GM18951 (cell line): ENCODE results near the gene TRAPPC2L.
"Not testable (repeated sequence)": the region's sequence is repeated elsewhere in the genome, so short reads cannot be mapped to it uniquely, and the experiment has no call there.

Experiments
- POLR2A ChIP-seq: IDR thresholded peaks from 4 replicates; pipeline ENCODE4 v1.6.1; 2011; ENCODE audit warnings: mild to moderate bottlenecking; ENCODE audit not compliant: insufficient read length, insufficient read depth; ENCODE audit errors: extremely low read depth
- in situ Hi-C: fragments of 300-500 bp; cut with MboI; formaldehyde crosslinking; loops from one replicate; pipeline ENCODE4 v1.12.0; 2022; ENCODE audit warnings: low sequenced_read_pairs, mixed read lengths, inconsistent platforms; ENCODE audit not compliant: unreplicated experiment

TRAPPC2L gene

GRCh38 chr16:88883117-88883895 lies 26.4 kb downstream of the TRAPPC2L start:
- no peak for TF ChIP-seq POLR2A
- in situ Hi-C loops = no loop called here

- in situ Hi-C loops = no loop called here
- TF ChIP-seq POLR2A = no peak
Observed at GRCh38 chr16:88883946-88884345, 27.0 kb downstream of the TRAPPC2L start.

- in situ Hi-C loops = no loop called here
- no peak for TF ChIP-seq POLR2A
Observed at GRCh38 chr16:88884569-88885271, 27.8 kb downstream of the TRAPPC2L start.

DNA sequence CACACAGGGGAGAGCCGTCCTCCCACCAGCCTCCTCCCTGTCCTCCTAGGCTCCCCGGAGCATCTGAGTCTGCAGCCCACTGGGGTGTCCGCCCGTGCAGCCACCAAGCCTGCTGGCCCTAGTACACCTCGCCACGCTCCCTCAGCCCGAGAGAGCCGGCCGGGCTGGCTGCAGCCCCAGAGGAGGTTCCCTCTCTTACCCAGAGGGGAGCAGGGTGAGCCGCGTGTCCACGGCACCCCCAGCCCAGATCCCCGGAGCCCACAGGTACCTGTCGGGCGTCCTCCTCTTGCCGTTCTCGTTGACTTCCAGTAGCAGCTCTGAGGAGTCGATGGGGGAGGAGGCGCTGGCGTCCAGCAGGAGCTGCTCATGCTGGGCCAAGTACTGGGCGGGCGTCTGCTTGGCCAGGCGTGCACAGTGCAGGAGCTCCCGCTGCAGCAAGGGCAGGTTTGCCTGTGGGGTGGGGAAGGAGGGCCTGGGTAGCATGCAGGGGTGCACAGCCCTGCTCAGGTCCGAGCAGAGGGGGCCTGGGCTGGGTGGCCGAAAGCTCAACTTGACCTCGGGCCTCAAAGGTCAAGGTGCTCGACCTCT lies 28.9 kb downstream of the TRAPPC2L start:
- in situ Hi-C loops = no loop called here
- TF ChIP-seq POLR2A = no peak

DNA sequence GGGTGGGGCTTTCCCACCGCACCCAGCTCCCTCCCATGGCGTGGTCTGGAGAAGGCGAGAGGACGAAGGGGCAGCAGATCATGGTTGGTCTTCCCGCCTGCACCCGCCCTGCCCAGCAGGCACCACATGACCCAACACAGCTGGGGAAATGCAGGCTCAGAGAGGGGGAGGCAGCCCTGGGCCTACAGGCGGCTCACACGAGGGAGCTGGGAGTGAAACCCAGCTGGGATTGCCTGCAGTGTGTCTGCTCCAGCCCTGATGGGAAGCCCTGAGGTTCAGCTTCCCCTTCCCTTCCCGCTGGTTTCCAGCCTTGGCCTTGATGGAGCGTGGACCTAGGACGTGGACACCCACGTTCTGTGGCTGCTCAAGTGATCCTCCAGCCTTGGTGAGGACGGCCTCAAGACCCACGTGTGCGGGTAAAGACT lies 29.5 kb downstream of the TRAPPC2L start:
- in situ Hi-C loops = no loop called here
- no peak for TF ChIP-seq POLR2A

GRCh38 chr16:88886845-88887521 lies 30.1 kb downstream of the TRAPPC2L start:
- TF ChIP-seq POLR2A = no peak
- in situ Hi-C loops = no loop called here

- no peak for TF ChIP-seq POLR2A
- in situ Hi-C loops = no loop called here
Observed at GRCh38 chr16:88888057-88888456, 31.1 kb downstream of the TRAPPC2L start.

- in situ Hi-C loops = no loop called here
- no peak for TF ChIP-seq POLR2A
Observed at GRCh38 chr16:88888461-88889387, 31.8 kb downstream of the TRAPPC2L start.

DNA sequence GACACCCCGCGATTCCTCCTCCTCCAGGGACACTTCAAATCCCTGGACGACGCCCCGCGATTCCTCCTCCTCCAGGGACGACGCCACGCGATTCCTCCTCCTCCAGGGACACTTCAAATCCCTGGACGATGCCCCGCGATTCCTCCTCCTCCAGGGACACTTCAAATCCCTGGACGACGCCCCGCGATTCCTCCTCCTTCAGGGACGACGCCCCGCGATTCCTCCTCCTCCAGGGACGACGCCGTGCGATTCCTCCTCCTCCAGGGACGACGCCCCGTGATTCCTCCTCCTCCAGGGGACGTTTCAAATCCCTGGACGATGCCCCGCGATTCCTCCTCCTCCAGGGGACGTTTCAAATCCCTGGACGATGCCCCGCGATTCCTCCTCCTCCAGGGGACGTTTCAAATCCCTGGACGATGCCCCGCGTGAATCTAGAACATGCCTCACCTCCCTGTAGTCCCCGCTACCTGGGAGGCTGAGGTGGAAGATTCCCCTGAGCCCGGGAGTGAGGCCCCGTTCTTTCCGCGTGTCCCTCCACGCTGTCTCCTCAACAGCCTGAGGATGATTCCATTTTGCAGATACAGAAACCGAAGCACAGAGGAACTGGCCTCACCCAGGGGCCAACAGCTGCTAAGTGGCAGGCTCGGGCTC lies 32.9 kb downstream of the TRAPPC2L start:
- in situ Hi-C loops = not testable (repeated sequence)

DNA sequence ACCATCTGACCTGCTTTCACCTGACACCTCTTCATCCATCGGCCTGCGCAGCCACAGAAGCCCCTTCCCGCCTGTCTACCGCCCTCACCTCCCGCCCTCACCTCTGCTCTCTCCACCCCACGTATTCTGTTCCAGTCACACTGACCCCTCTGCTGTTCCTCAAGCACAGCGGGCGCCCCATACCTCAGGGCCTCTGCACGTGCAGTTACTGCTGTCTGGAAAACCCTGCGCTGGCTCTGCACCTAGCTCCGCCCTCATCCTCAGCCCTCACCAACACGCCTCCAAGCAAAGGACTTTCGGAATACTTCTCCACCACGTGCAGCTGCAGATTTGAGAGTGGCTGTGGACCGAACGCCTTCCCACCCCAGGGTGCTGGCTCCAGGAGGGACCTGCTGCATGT lies 34.2 kb downstream of the TRAPPC2L start:
- no peak for TF ChIP-seq POLR2A
- in situ Hi-C loops = no loop called here

DNA sequence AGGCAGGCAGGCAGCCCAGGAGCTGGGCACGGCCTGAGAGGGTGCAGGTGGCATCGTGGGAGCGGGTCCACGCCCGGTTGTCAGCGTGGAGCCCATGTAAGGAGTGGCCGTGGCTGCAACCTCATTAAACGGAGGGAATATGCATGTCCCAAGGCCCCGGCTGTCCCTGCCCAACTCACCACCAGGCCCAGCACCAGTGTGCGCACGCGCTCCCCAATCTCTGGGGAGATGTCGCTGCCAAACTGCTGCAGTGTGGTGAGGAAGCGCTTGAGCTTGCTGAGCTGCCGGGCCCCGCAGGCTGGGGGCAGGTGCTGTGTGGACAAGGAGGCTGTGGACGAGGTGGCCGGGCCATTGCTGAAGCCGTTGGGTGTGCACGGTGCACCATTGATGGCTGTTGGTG lies 35.1 kb downstream of the TRAPPC2L start:
- in situ Hi-C loops = no loop called here
- no peak for TF ChIP-seq POLR2A
